ENCODE measurements around the gene PTTG1. TPM values are rescaled to one million over a fixed set of nuclear protein-coding genes. Genes with fewer than 3 reads are reported as not detected.

PTTG1 gene
- total RNA-seq, 3 donors from 2014 or later, result 12.5 to 17.7 (median 13.8) TPM

DNA sequence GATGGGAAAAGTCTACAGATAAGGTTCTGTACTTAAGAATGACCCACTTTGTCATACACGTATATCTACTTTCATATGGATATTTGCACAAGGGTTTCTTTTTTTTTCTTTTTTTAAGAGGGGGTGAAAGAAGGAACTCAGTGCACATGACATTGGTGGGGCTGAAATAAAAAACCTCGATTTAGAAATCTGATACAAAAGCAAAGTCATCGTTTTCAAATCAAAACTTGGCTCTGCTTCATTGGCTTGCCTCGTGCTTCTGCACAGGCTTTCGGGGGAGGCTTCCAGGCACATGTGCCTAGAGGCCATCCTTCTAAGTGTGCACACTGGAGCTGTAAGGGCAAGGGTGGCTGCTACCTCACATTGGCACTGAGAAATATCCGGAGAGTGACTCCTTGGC lies 31.1 kb downstream of the PTTG1 start:
- Histone ChIP-seq H3K36me3 (no peaks in the 10 kb centered on the region), H3K4me3 (no peak overlapping the region), H3K4me1 (no peaks in the 10 kb centered on the region), H3K27ac (peak overlapping the region in 1 of 2 donors; percentile 32), H3K27me3 (no peaks in the 10 kb centered on the region), H3K9me3 (no peaks in the 10 kb centered on the region)
- TF ChIP-seq, protein P1, sequence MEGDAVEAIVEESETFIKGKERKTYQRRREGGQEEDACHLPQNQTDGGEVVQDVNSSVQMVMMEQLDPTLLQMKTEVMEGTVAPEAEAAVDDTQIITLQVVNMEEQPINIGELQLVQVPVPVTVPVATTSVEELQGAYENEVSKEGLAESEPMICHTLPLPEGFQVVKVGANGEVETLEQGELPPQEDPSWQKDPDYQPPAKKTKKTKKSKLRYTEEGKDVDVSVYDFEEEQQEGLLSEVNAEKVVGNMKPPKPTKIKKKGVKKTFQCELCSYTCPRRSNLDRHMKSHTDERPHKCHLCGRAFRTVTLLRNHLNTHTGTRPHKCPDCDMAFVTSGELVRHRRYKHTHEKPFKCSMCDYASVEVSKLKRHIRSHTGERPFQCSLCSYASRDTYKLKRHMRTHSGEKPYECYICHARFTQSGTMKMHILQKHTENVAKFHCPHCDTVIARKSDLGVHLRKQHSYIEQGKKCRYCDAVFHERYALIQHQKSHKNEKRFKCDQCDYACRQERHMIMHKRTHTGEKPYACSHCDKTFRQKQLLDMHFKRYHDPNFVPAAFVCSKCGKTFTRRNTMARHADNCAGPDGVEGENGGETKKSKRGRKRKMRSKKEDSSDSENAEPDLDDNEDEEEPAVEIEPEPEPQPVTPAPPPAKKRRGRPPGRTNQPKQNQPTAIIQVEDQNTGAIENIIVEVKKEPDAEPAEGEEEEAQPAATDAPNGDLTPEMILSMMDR (IDR thresholded peaks at IDR 0.05), result no peak
- no peak for TF ChIP-seq POLR2A (IDR thresholded peaks at IDR 0.05)
- no peak for TF ChIP-seq POLR2AphosphoS5 (IDR thresholded peaks at IDR 0.05)
- intact Hi-C loops (cut with DNase I; ENCODE audit: low total_unique reads), result no loop called here
- no peak for DNase-seq (ENCODE audit: low spot score in 2 of 2)

DNA sequence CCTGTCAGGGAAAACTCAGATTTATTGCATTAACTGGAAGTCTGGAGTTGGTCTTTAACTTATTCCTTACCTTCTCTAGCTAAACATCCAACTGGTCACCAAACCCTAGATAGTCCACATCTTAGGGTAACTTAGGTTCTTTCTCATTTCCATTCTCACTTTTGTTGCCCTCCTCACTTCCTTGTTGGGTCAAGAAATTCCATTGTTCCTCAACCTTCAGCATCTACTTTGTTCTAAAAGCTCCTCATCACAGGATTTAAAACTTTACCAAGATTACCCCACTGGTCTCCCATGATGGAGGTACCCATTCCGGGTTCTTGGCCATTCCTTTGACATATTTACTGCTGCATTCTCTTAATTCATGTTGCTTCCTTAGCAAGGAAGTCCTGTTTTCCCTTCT lies 32.1 kb downstream of the PTTG1 start:
- no peak overlapping the region for H3K27ac ChIP-seq
- no peaks in the 10 kb centered on the region for H3K4me1 ChIP-seq
- no peaks in the 10 kb centered on the region for H3K9me3 ChIP-seq
- TF ChIP-seq, protein P1 (IDR thresholded peaks at IDR 0.05), result no peak
- TF ChIP-seq POLR2A (IDR thresholded peaks at IDR 0.05), result no peak
- TF ChIP-seq POLR2AphosphoS5 (IDR thresholded peaks at IDR 0.05), result no peak
- no peak overlapping the region for H3K4me3 ChIP-seq
- H3K27me3 ChIP-seq, result no peaks in the 10 kb centered on the region
- H3K36me3 ChIP-seq, result no peaks in the 10 kb centered on the region
- no peak for DNase-seq (ENCODE audit: low spot score in 2 of 2)
- intact Hi-C loops (cut with DNase I; ENCODE audit: low total_unique reads), result no loop called here

DNA sequence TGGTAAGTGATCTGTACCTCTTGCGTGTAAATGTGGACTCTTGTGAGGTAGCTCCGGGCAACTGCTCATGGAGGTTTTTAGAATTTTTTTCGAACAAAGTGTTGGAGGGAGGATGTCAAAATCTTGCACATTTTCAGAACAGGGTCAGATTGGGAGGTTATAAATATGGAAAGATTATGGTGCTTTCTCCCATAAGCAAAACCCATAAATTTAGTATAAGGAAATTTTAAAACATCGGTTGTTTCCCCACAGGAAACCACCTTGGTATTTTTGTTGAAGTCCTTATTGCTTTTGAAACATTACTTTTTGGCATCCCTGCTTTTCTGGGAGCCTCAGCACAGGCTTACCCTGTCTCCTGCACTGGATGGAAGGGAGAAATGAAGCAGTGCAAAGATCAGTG lies 33.9 kb downstream of the PTTG1 start:
- no peak for DNase-seq (ENCODE audit: low spot score in 2 of 2)
- TF ChIP-seq POLR2AphosphoS5 (IDR thresholded peaks at IDR 0.05) (no peak), POLR2A (IDR thresholded peaks at IDR 0.05) (no peak)
- TF ChIP-seq, protein P1 (IDR thresholded peaks at IDR 0.05), result no peak
- intact Hi-C loops (cut with DNase I; ENCODE audit: low total_unique reads), result no loop called here

DNA sequence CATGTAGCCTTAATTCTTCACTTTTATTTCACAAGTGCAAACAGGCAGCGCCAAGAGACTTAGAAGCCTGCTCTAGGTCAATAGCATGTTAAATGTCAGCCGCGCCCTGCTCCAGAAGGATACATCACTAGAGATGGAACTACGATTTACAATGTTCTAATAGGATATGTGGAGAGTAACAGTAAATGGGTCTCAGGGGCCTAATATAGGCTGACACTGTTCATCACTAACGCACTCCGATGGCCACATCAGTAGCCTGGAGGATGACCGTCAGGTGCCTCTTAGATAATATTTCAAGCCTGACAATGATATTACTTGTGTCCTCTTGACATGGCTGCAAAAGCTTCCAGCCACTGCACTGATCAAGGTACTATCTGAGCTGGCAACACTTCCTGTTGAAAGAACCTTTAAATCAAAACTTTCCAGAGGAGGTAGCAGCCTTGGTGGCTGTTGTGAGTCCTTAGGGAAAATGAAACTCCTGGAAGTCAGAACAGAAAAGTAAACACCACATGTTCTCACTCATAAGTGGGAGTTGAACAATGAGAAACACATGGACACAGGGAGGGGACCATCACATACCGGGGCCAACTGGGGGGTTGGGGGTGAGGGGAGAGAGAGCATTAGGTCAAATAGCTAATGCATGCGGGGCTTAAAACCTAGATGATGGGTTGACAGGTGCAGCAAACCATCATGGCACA lies 35.0 kb downstream of the PTTG1 start:
- H3K27me3 ChIP-seq, result no peaks in the 10 kb centered on the region
- no peaks in the 10 kb centered on the region for H3K36me3 ChIP-seq
- no peak overlapping the region for H3K4me3 ChIP-seq
- no peak for DNase-seq (ENCODE audit: low spot score in 2 of 2)
- no peak for TF ChIP-seq POLR2AphosphoS5 (IDR thresholded peaks at IDR 0.05)
- TF ChIP-seq, protein P1 (IDR thresholded peaks at IDR 0.05), result no peak
- TF ChIP-seq POLR2A (IDR thresholded peaks at IDR 0.05), result no peak
- intact Hi-C loops (cut with DNase I; ENCODE audit: low total_unique reads), result no loop called here
- no peaks in the 10 kb centered on the region for H3K9me3 ChIP-seq
- no peak overlapping the region for H3K27ac ChIP-seq
- H3K4me1 ChIP-seq, result no peaks in the 10 kb centered on the region

More for the DNA sequence above, 33.9 kb downstream of the PTTG1 start:
- no peaks in the 10 kb centered on the region for H3K27me3 ChIP-seq
- no peak overlapping the region for H3K4me3 ChIP-seq
- no peaks in the 10 kb centered on the region for H3K4me1 ChIP-seq
- no peaks in the 10 kb centered on the region for H3K9me3 ChIP-seq
- H3K36me3 ChIP-seq, result no peaks in the 10 kb centered on the region
- H3K27ac ChIP-seq, result no peak overlapping the region

DNA sequence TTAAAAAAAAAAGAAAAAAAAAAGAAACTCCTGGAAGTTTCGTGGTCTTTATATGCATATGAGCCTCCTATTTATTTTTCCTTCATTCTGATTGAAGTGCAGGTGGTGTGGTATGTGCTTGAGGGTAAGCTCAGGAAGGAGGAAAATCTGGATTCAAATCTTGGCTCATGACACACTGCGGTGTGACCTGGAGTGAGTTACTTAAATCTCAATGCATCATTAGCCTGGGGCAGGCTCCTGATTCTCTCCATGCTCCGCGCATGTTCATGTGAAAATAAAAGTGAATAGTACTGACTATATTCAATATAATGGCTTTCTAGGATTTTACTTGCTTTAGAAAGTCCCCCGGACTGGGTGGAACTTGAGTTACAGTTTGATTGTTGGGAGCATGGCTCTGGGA lies 35.6 kb downstream of the PTTG1 start:
- H3K4me1 ChIP-seq, result no peaks in the 10 kb centered on the region
- H3K27me3 ChIP-seq, result no peaks in the 10 kb centered on the region
- H3K36me3 ChIP-seq, result no peaks in the 10 kb centered on the region
- no peak overlapping the region for H3K4me3 ChIP-seq
- DNase-seq (ENCODE audit: low spot score in 2 of 2), result no peak
- intact Hi-C loops (cut with DNase I; ENCODE audit: low total_unique reads), result no loop called here
- H3K9me3 ChIP-seq, result no peaks in the 10 kb centered on the region
- TF ChIP-seq POLR2AphosphoS5 (IDR thresholded peaks at IDR 0.05) (no peak), POLR2A (IDR thresholded peaks at IDR 0.05) (no peak)
- TF ChIP-seq, protein P1 (IDR thresholded peaks at IDR 0.05), result no peak
- no peak overlapping the region for H3K27ac ChIP-seq

Data from breast epithelium (tissue), 4 donors.